ENCODE measurements around the gene PCDHB10. TPM values are rescaled to one million over a fixed set of nuclear protein-coding genes. Genes with fewer than 3 reads are reported as not detected.

PCDHB10 gene
- total RNA-seq, 1 donor from 2014 or later: 17.7 TPM

DNA sequence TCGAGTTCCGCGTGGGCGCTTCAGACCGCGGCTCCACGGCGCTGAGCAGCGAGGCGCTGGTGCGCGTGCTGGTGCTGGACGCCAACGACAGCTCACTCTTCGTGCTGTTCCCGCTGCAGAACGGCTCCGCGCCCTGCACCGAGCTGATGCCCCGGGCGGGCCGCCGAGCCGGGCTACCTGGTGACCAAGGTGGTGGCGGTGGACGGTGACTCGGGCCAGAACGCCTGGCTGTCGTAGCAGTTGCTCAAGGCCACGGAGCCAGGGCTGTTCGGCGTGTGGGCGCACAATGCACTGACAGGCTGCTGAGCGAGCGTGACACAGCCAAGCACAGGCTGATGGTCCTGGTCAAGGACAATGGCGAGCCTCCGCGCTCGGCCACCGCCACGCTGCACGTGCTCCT is 49.3 kb downstream of the PCDHB10 start:
- Mint-ChIP-seq H3K9me3 (ENCODE audit: unreplicated experiment) (peaks cover 28% of the 10 kb centered on the region), H3K4me3 (ENCODE audit: unreplicated experiment) (no peak overlapping the region), H3K4me1 (ENCODE audit: low read depth, unreplicated experiment) (no peaks in the 10 kb centered on the region), H3K36me3 (ENCODE audit: unreplicated experiment) (peaks cover 57% of the 10 kb centered on the region), H3K27ac (ENCODE audit: unreplicated experiment) (no peak overlapping the region), H3K27me3 (ENCODE audit: unreplicated experiment) (peaks cover 11% of the 10 kb centered on the region)
- DNase-seq: no peak
- TF ChIP-seq, protein P1, sequence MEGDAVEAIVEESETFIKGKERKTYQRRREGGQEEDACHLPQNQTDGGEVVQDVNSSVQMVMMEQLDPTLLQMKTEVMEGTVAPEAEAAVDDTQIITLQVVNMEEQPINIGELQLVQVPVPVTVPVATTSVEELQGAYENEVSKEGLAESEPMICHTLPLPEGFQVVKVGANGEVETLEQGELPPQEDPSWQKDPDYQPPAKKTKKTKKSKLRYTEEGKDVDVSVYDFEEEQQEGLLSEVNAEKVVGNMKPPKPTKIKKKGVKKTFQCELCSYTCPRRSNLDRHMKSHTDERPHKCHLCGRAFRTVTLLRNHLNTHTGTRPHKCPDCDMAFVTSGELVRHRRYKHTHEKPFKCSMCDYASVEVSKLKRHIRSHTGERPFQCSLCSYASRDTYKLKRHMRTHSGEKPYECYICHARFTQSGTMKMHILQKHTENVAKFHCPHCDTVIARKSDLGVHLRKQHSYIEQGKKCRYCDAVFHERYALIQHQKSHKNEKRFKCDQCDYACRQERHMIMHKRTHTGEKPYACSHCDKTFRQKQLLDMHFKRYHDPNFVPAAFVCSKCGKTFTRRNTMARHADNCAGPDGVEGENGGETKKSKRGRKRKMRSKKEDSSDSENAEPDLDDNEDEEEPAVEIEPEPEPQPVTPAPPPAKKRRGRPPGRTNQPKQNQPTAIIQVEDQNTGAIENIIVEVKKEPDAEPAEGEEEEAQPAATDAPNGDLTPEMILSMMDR (IDR thresholded peaks at IDR 0.05; ENCODE audit: partially characterized antibody, unreplicated experiment): no peak

Other genes with a start within 250 kb of the PCDHB10 start
- 6.0 TPM for gene PCDHAC2, start 225.9 kb upstream of the PCDHB10 start, total RNA-seq (ENCODE audit: unreplicated experiment)
- gene PCDHB1, start 141.0 kb upstream of the PCDHB10 start, total RNA-seq (ENCODE audit: unreplicated experiment): not detected
- 103 TPM for gene PCDHB2, start 97.7 kb upstream of the PCDHB10 start, total RNA-seq (ENCODE audit: unreplicated experiment)
- 36.9 TPM for gene PCDHB3, start 91.9 kb upstream of the PCDHB10 start, total RNA-seq (ENCODE audit: unreplicated experiment)
- gene PCDHB4, start 70.5 kb upstream of the PCDHB10 start, total RNA-seq (ENCODE audit: unreplicated experiment): 7.8 TPM
- 72.2 TPM for gene PCDHB5, start 57.1 kb upstream of the PCDHB10 start, total RNA-seq (ENCODE audit: unreplicated experiment)
- 7.2 TPM for gene PCDHB6, start 42.3 kb upstream of the PCDHB10 start, total RNA-seq (ENCODE audit: unreplicated experiment)
- gene PCDHB7, start 19.7 kb upstream of the PCDHB10 start, total RNA-seq (ENCODE audit: unreplicated experiment): 3.4 TPM
- 19.8 TPM for gene PCDHB8, start 14.6 kb upstream of the PCDHB10 start, total RNA-seq (ENCODE audit: unreplicated experiment)
- gene PCDHB16, start 10.0 kb upstream of the PCDHB10 start, total RNA-seq (ENCODE audit: unreplicated experiment): 20.1 TPM
- gene PCDHB9, start 5.2 kb upstream of the PCDHB10 start, total RNA-seq (ENCODE audit: unreplicated experiment): 12.2 TPM
- gene PCDHB11, start 7.3 kb downstream of the PCDHB10 start, total RNA-seq (ENCODE audit: unreplicated experiment): 10.6 TPM
- 14.4 TPM for gene PCDHB12, start 16.4 kb downstream of the PCDHB10 start, total RNA-seq (ENCODE audit: unreplicated experiment)
- 12.7 TPM for gene PCDHB13, start 21.6 kb downstream of the PCDHB10 start, total RNA-seq (ENCODE audit: unreplicated experiment)
- 16.5 TPM for gene PCDHB14, start 31.0 kb downstream of the PCDHB10 start, total RNA-seq (ENCODE audit: unreplicated experiment)
- gene PCDHB15, start 53.0 kb downstream of the PCDHB10 start, total RNA-seq (ENCODE audit: unreplicated experiment): 29.5 TPM
- gene SLC25A2, start 111.7 kb downstream of the PCDHB10 start, total RNA-seq (ENCODE audit: unreplicated experiment): 1.9 TPM
- 89.4 TPM for gene TAF7, start 128.4 kb downstream of the PCDHB10 start, total RNA-seq (ENCODE audit: unreplicated experiment)
- 4.6 TPM for gene PCDHGA1, start 138.2 kb downstream of the PCDHB10 start, total RNA-seq (ENCODE audit: unreplicated experiment)
- gene PCDHGA2, start 146.4 kb downstream of the PCDHB10 start, total RNA-seq (ENCODE audit: unreplicated experiment): 3.0 TPM
- gene PCDHGA3, start 151.5 kb downstream of the PCDHB10 start, total RNA-seq (ENCODE audit: unreplicated experiment): 10.4 TPM
- 9.6 TPM for gene PCDHGB1, start 157.7 kb downstream of the PCDHB10 start, total RNA-seq (ENCODE audit: unreplicated experiment)
- gene PCDHGA4, start 162.7 kb downstream of the PCDHB10 start, total RNA-seq (ENCODE audit: unreplicated experiment): 8.2 TPM
- gene PCDHGB2, start 167.6 kb downstream of the PCDHB10 start, total RNA-seq (ENCODE audit: unreplicated experiment): 8.9 TPM
- gene PCDHGA5, start 171.8 kb downstream of the PCDHB10 start, total RNA-seq (ENCODE audit: unreplicated experiment): 4.6 TPM
- 6.2 TPM for gene PCDHGB3, start 177.9 kb downstream of the PCDHB10 start, total RNA-seq (ENCODE audit: unreplicated experiment)
- 6.3 TPM for gene PCDHGA6, start 181.5 kb downstream of the PCDHB10 start, total RNA-seq (ENCODE audit: unreplicated experiment)
- gene PCDHGA7, start 190.4 kb downstream of the PCDHB10 start, total RNA-seq (ENCODE audit: unreplicated experiment): 4.2 TPM
- 40.8 TPM for gene PCDHGB4, start 195.3 kb downstream of the PCDHB10 start, total RNA-seq (ENCODE audit: unreplicated experiment)
- gene PCDHGA8, start 200.3 kb downstream of the PCDHB10 start, total RNA-seq (ENCODE audit: unreplicated experiment): 7.2 TPM
- gene PCDHGB5, start 205.6 kb downstream of the PCDHB10 start, total RNA-seq (ENCODE audit: unreplicated experiment): 9.3 TPM
- gene PCDHGA9, start 210.4 kb downstream of the PCDHB10 start, total RNA-seq (ENCODE audit: unreplicated experiment): 5.5 TPM
- 59.8 TPM for gene PCDHGB6, start 215.7 kb downstream of the PCDHB10 start, total RNA-seq (ENCODE audit: unreplicated experiment)
- 16.6 TPM for gene PCDHGA10, start 220.6 kb downstream of the PCDHB10 start, total RNA-seq (ENCODE audit: unreplicated experiment)
- gene PCDHGB7, start 225.3 kb downstream of the PCDHB10 start, total RNA-seq (ENCODE audit: unreplicated experiment): 38.6 TPM
- gene PCDHGA11, start 228.7 kb downstream of the PCDHB10 start, total RNA-seq (ENCODE audit: unreplicated experiment): 12.5 TPM
- 6.1 TPM for gene PCDHGA12, start 238.2 kb downstream of the PCDHB10 start, total RNA-seq (ENCODE audit: unreplicated experiment)